GM18502 (cell line): ENCODE measurements around the gene BRSK1.

Experiments used
- ATAC-seq: cut with Tn5 transposase; IDR thresholded peaks from one replicate; pipeline ENCODE4 v1.9.1; 2021; ENCODE audit warnings: mild to moderate bottlenecking; ENCODE audit not compliant: unreplicated experiment, poor library complexity

Gene BRSK1

GRCh38 chr19:55301459-55302317, 17.9 kb downstream of the BRSK1 start:
- no peak for ATAC-seq

- ATAC-seq, result no peak
These were observed 18.5 kb downstream of the BRSK1 start for GRCh38 chr19:55302318-55302703.

- no peak for ATAC-seq
These were observed 19.7 kb downstream of the BRSK1 start for GRCh38 chr19:55303477-55303876.

GRCh38 chr19:55304279-55304978, 20.6 kb downstream of the BRSK1 start:
- ATAC-seq, result no peak

- ATAC-seq, result no peak
These were observed 21.2 kb downstream of the BRSK1 start for GRCh38 chr19:55304980-55305379.

- no peak for ATAC-seq
These were observed 21.7 kb downstream of the BRSK1 start for GRCh38 chr19:55305491-55305890.

GRCh38 chr19:55305983-55306562, 22.3 kb downstream of the BRSK1 start:
- ATAC-seq, result no peak

GRCh38 chr19:55306712-55307111, 22.9 kb downstream of the BRSK1 start:
- no peak for ATAC-seq

GRCh38 chr19:55308281-55308680, 24.5 kb downstream of the BRSK1 start:
- no peak for ATAC-seq

GRCh38 chr19:55309448-55309847, 25.7 kb downstream of the BRSK1 start:
- no peak for ATAC-seq

- ATAC-seq, result no peak
These were observed 26.7 kb downstream of the BRSK1 start for GRCh38 chr19:55310498-55310897.

GRCh38 chr19:55311397-55311796, 27.6 kb downstream of the BRSK1 start:
- ATAC-seq, result no peak

GRCh38 chr19:55311797-55312196, 28.0 kb downstream of the BRSK1 start:
- no peak for ATAC-seq

GRCh38 chr19:55312621-55313512, 29.1 kb downstream of the BRSK1 start:
- no peak for ATAC-seq

GRCh38 chr19:55314396-55314795, 30.6 kb downstream of the BRSK1 start:
- no peak for ATAC-seq

GRCh38 chr19:55315956-55316525, 32.2 kb downstream of the BRSK1 start:
- ATAC-seq, result no peak

- ATAC-seq, result no peak
These were observed 32.8 kb downstream of the BRSK1 start for GRCh38 chr19:55316646-55317045.

- no peak for ATAC-seq
These were observed 36.0 kb downstream of the BRSK1 start for GRCh38 chr19:55319785-55320184.

GRCh38 chr19:55320844-55321419, 37.1 kb downstream of the BRSK1 start:
- no peak for ATAC-seq
